SKM-1 (cell line): Measurements from ENCODE around the gene CDH9.

Experiments used
- DNase-seq: peaks from one replicate; lab custom pipeline; 2025; ENCODE audit not compliant: unreplicated experiment; lab: John Stamatoyannopoulos, UW

CDH9 gene, protein sequence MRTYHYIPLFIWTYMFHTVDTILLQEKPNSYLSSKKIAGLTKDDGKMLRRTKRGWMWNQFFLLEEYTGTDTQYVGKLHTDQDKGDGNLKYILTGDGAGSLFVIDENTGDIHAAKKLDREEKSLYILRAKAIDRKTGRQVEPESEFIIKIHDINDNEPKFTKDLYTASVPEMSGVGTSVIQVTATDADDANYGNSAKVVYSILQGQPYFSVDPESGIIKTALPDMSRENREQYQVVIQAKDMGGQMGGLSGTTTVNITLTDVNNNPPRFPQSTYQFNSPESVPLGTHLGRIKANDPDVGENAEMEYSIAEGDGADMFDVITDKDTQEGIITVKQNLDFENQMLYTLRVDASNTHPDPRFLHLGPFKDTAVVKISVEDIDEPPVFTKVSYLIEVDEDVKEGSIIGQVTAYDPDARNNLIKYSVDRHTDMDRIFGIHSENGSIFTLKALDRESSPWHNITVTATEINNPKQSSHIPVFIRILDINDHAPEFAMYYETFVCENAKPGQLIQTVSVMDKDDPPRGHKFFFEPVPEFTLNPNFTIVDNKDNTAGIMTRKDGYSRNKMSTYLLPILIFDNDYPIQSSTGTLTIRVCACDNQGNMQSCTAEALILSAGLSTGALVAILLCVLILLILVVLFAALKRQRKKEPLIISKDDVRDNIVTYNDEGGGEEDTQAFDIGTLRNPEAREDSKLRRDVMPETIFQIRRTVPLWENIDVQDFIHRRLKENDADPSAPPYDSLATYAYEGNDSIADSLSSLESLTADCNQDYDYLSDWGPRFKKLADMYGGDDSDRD

DNA sequence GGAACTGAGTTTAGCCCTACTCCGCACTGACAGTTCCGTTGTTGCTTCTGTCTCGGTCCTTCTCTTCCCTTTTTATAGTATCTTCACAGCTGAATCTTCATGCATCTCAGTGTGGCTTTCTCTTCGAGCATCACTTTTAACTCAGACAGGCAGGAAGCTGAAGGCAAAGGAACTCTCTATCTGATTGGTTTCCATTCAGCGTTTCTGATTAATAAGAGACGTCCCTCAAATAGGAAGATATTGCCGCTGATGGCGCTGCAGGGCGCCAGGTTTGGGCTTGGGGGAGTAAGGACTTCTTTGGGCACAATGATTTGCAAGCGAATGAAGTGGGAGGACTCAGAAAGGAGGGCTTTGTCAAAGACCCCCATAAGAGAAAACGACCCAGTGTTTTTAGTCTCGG lies at the start of gene CDH9:
Gene CDH9 (minus strand): TSS at position 111 of the 400 bp plus-strand sequence. CDS start 50,253 bp downstream, outside the sequence.
- DNase-seq = no peak

DNA sequence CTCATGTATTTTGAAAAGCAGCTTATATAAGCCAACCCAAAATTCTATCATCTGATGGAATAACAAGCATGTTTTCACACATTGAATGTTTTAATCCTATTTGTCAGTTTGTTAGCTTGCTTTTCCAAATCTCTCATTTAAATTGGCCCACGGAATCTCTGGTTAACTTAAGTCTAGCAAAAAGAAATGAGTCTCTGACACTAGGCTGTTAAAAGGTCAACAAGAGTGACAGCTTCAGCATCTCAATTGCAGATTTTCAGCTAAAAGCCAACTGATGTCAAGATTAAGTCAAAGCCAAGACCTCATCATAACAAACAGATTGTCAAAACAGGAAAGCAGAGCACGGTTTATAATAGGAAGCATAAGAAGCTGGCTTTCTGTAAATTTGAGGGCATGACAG lies 49.4 kb upstream of the CDH9 start:
- no peak for DNase-seq

DNA sequence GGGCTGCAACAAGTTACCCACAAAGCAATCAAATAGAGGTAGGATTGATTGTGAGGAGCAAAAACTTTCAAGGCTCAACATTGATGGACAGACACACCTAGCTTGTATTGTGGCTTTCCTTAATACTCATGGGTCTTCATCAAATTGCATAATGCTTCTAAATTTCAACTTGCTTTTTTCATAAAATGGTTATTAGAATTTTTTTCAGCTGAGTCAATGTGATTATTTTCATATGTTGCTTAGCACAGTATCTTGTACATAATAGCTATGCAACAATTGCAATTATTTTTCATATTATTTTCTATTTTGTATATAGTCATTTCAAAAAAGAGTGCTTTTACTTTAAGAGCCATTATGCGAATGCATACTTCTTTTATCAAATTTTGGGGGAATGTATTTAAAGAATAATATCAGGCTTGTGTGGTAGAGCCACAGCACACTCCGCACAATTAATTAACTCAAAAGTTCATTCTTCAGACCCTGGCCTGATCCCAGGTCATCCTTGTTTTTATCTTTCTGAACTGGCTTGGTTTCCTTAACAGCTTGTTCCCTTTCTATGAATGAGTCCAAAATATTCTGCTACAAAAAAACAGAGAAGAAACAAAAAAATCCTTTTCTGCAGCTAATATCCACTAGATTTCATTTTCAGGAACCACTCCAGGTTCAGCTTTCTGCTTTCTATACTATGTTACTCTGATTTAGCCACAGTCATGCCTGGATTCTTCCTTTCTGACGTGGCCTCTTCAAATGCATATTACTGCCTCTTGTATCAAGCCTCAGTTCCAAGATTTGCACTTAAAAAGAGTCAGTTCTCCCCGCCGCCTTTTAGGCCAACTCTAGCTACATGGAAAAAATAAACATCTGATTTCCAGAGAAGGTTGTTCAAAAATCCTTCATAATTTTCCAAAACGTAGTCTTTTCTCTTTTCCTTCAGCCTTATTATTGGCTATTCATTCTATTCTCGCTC lies 45.3 kb upstream of the CDH9 start:
- no peak for DNase-seq

DNA sequence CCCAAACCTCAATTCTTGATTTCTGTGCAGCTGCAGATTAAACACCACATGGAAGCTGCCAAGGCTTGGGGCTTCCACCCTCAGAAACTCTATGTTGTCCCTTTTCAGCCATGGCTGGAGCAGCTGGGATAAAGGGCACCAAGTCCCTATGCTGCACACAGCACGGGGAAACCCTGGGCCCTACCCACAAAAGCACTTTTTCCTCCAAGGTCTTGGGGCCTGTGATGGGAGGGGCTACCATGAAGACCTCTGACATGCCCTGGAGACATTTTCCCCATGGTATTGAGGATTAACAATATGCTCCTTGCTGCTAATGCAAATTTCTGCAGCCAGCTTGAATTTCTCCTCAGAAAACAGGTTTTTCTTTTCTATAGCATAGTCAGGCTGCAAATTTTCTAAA lies 41.8 kb upstream of the CDH9 start:
- DNase-seq = no peak

DNA sequence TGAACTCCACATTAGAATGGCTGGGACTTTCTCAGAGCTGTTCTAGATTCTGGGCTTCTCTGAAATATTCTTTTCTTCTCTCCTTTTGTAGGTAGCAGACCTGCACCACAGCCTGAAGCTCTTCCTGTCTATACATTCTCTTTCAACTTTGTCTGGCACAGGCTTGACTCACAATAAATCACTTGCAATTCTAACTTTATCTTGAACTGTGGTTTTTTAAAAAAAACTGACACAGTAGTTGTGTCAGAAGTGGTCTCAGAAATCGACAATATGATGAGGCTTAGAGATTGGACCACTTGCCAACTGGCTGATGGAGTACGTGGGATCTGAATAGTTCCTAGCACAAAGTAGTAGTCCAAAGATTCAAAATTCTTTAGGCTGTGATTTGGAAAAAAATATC lies 24.1 kb upstream of the CDH9 start:
- DNase-seq = no peak

DNA sequence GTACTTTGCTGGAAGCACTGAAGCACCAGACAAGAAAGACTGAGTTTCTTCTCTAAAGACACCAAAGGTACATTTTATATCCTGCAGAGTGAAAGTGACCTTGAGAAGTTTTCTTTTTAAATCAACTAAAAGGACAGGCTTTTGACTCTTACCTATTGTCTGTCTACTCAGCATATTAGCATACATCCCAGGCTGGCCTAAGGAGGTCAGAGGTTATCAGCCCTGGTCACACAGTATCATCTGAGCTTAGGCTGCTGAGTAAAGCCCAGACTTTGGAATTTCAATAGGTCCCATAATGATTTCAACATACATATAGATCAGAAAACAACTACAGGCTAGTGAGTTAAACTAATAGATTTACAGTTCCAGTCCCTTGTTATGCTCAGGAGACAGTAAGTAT lies 10.1 kb upstream of the CDH9 start:
- no peak for DNase-seq

DNA sequence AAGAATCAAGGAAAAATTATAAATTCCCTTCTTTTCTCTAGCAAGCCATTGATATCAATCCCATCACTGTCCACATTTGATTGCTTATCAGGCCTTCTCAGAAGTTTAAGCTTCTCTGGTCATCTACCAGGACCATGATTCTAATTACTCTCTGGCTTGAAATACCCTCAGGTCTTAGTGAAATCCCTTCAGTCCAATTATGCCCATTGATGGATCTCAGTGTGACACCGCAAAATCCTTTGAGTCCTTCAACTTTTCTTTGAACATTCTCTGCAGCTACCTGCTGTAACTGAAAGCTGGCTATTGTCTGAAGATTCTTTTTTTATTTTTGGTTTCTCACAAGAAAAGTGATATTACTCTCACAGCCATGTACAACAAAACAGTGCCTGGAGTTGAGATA lies 3.0 kb upstream of the CDH9 start:
- no peak for DNase-seq

DNA sequence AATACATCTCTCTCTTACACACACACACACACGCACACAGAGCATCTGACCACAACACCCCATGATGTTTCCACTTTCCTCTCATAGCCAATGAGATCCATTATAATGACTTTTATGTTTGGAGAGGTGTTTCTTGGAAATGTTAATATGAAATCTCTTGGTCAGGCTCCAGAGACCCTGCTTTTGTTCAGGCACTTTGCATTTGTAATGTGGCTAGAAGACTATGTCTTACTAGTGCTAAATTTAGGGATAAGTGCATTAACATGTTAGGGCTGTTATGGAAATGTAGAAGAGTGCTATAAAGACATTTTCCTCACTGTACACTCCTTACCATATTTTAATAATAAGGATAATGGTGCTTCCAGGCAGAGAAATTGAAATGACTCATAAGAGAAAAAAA lies 3.8 kb downstream of the CDH9 start:
- DNase-seq = no peak

DNA sequence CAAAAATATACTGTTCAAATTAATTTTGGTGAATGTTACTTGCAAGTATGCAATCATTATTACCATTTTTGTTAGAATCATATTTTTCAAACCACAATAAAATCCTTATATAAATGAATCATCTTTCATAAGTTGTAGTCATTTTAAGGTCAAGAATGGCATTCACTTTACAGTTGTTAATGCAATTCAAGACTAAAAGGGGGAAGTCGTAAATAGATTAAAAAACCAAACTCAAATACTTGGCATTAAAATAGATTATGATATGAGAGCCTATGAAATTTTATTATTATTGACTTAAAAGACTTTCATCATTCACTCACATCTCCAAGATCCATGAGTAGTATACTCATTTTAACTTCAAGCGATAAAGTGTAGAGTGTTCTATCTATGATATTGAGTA lies 11.6 kb downstream of the CDH9 start:
- DNase-seq = no peak

DNA sequence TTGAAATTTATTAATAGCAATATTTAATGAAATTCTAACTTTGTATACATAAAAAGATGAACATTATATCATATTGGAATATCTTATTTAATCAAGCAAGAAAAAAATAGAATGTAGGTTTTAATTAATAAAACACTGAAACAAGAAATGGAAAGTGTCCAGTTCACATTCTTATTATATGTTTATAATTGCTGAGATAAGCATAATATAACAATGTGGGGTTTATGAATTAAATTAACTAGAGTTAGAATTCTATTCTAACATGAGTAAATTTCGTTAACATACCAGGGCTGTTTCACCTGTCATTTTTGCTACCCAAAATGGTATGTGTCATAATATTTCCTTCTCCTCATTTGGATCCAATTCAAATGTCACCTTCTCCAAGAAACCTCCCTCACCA lies 12.3 kb downstream of the CDH9 start:
- no peak for DNase-seq

DNA sequence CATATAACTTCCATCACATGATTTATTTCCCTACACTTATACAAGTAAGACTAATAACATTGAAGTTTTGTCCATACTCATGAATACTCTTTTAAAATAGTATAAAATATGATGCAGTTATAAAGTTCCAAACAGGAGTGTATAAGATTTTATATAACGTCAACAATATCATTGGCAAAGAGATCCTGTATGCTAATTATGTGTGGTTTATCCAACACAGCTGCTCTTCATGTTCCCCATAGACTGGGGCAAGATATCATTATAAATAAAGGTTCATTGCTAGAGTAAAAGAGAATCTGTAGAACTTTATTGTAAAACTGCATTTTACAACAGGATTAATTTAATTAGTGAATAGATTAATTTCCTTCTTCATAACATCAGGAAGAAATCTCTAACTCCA lies 16.9 kb downstream of the CDH9 start:
- no peak for DNase-seq

DNA sequence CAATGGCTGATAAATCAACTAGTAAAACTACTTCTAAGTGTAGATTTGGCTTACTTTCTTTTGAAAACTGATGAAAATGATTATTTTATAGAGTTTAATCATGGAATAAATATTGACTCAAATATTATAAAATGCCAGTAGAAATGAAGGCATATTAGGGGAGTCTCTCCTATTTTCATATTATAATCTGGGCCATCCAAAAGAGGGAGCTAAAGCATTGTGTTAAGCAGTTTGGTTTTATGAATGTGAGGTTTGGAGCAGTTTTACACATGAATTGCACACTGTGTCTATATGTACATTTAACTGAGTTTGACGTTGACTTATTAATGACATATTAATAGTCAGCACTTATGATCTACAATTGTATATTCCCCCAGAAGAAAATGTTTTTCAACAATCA lies 17.4 kb downstream of the CDH9 start:
- DNase-seq = no peak

DNA sequence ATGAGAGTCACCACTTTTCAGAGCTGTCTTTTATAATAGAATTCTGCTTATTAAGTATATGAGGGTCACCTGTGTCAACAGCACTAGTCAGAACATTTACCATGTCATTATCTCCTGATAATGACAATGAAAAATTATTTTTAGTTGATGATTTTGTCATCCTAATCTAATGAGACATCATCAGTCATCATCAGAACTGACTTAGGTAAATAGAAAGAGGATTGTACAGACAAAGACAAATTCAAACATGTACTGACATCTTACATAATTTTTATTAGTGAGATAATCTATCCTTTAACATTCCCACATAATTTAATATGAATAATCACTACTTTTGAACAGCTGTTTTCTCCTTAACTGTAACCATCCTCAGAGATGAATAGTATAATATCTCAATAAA lies 22.6 kb downstream of the CDH9 start:
- DNase-seq = no peak

DNA sequence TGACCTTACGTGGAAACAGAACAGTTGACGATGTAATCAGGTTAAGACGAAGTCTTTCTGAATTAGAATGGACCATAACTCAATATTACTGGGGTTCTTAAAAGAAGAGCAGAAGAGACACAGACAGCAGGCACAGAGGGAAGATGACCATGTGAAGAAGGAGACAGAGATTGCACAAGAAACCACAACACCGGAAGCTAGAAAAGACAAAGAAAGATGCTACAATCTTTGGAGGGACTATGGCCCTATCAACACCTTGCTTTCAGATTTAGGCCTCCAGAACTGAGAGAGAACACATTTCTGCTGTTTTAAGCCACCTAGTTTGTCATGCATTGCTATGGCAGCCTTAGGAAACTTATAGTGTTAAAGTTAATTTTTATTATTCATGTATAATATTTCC lies 27.1 kb downstream of the CDH9 start:
- DNase-seq = no peak

DNA sequence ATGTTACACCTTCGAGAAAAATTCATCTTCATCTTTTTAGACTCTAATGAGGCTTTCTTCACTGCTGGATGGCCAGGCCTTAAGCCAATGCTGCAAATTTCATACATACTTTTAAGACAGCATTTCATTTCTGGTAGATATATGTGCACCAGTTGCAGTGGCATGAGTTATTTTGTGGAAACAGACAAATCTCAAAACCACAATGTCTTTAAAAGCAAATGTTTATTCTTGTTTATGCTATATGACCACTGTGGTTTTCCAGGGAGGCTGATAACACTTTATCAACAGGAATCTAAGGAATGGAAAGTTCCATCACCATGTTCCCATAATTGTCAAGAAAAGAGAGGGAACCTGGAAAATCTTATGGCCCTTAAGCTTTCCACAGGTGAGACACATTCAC lies 27.7 kb downstream of the CDH9 start:
- no peak for DNase-seq

DNA sequence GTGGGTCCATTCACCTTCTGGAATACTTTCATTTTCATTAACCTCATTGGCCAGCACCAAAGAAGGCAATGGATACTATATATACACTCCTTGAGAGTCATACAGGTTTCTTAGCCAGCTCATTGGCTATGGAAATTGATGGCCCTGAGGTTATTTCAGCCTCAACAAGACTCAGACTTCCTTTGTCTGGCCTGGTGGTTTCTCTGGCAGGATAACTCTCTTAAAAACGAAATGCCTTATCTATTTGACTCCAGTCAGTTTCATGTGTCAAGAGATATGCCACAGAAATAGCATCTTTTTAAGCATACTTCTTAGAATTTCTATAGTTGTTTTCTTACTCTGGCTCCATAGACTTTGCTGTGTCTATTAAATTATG lies 28.9 kb downstream of the CDH9 start:
- no peak for DNase-seq

DNA sequence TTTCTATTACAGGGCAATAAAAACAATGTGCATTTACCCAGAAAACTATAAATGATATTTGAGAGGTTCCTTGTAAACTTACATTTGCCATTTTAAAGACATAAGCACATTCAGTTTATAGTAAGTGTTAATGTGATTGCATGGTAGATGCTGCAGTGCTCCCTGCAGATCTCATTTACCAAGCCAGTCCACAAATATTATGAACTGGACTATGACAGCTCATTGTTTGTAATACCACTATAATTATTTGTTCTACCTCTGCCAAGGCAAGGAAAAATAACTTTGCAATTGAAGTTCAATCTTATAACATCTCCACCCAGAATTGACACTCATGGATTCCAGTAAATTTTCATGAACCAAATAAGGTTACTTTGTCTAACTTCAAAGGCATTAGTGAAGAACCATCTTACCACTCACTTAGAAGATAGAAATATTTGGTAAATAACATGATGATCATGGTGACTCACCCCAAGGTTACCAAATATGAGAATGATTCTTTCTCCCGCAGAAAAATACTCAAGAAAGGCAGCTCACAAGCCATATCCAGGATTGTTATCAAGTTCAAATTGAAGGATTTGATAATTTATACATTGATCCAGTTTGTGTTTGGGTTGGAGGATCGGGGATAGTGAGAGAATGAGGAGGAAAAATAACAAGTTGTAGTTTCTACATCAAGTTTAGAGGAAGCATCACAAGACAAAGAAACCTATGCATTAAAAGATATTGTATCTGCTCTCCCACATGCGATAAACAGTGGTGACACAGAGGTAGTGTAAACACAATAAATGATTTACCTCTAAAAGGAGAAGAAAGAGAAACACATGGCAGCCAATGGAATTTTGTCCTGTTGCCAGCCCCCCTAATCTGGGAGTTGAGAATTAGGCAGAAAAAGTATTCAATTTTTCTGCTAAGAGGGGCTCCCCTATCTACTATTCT lies 29.5 kb downstream of the CDH9 start:
- DNase-seq = no peak

DNA sequence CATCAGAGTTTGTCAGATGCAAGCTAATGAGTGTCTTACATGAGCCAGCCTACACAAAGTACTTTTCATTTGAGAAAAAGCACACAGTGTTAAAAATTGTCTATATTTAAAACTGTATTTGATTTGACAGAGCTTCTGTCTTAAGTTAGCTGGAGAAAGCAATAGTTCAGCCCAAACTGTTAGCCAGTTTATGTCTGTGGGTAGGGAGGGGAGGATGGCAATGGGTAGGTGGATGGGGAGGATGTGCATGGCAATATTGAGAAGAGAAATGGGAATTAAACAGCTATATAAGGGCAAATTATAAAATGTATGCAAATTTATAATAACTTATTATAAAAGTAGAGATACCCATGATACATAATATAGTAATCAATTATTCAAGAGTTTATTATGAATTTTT lies 31.3 kb downstream of the CDH9 start:
- no peak for DNase-seq

DNA sequence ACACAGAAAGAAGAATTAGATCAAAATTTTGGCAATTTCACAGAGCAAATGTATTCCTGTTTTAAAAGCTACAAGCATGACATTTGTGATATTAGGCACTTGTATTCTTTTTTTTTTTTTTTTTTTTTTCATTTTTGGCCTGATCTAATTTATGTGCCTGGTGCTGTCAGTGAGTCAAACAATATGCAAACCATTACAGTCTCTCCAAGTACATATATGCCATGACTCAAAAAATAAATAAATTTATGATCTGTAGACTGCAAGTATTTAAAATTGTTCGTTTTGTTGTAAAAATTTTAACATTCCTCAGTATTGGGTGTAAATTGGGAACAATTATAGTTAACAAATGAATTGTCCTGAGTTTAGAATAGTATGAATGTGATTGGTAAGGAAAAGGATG lies 51.4 kb downstream of the CDH9 start:
- no peak for DNase-seq

DNA sequence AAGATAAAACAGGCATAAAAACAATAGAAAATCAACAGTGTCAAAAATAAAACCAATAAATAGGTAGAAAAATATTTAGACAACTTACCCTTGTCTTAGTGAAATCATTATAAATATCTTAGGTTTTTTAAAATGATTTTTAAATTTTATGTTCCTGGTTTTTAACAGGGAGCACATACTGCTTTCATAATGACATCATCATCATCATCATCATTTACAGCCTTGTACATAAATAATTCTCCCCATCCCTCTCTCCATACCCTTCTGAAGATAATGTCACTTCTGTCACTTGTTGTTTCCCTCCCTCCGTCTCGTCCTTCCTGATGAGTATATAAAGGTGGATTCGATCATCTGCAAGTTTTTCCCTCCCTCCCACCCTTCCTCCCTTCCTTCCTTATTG lies 56.6 kb downstream of the CDH9 start:
- no peak for DNase-seq
